ENCODE data around the gene TSNAXIP1.

TSNAXIP1 gene

DNA sequence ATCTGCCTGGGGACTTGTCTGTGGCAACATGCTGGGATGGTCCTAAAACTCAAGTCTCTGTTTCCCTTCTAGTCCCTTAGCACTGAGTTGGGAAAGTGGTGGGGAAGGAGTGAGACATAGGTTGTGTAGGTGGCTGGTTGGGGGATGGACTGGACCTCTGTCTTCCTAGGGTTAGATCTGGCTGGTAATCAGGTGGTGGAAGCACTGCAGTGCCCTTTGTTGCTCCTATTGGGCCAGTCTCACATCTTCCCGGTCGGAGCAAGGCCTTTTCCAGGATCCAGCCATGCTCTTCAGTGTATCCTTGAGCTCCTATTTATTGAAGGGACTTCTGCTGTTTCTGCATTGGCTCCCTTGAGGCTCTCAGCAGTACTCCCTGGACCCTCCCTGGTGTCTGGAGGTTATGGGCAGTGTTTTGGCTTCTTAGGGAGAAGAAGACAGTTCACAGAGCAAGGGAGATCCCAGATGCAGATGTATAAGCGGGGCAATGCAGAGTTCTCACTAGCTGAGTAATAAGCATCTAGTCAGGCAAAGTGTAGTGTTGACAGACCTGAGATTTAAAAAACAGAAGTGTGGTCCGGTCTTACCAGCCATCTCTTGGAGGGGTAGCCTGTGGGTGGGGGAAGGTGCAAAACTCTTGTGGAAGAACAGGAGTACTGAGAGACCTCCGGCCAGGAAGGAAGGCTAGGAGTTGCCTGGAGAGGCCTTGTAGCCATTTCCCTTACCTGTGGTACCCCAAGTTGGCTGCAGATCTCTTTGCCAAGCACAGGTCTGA, 38.8 kb downstream of the TSNAXIP1 start:
- no peak for TF ChIP-seq JUND (IDR thresholded peaks at IDR 0.05; ENCODE audit: low read depth)
- DNase-seq (ENCODE audit: low read depth in 1 of 2, low spot score in 1 of 2), result no peak
- in situ Hi-C loops (cut with HindIII; ENCODE audit: low pct_unique_long_range_greater_than_20kb, low sequenced_read_pairs), result no loop called here

DNA sequence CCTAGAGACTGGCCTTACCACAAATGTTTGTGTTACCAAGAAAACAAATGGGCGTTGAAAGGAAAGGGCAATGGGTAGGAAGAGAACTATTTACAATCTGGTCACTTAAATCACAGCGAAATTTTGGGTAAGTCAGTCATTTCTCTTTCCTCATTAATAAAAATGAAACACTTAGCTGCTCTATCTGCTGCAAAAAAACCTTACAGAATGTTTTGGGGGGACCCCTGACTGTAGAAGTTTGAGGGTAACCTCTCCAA, 39.3 kb downstream of the TSNAXIP1 start:
- no peak for DNase-seq (ENCODE audit: low read depth in 1 of 2, low spot score in 1 of 2)
- no peak for TF ChIP-seq JUND (IDR thresholded peaks at IDR 0.05; ENCODE audit: low read depth)
- in situ Hi-C loops (cut with HindIII; ENCODE audit: low pct_unique_long_range_greater_than_20kb, low sequenced_read_pairs), result no loop called here

DNA sequence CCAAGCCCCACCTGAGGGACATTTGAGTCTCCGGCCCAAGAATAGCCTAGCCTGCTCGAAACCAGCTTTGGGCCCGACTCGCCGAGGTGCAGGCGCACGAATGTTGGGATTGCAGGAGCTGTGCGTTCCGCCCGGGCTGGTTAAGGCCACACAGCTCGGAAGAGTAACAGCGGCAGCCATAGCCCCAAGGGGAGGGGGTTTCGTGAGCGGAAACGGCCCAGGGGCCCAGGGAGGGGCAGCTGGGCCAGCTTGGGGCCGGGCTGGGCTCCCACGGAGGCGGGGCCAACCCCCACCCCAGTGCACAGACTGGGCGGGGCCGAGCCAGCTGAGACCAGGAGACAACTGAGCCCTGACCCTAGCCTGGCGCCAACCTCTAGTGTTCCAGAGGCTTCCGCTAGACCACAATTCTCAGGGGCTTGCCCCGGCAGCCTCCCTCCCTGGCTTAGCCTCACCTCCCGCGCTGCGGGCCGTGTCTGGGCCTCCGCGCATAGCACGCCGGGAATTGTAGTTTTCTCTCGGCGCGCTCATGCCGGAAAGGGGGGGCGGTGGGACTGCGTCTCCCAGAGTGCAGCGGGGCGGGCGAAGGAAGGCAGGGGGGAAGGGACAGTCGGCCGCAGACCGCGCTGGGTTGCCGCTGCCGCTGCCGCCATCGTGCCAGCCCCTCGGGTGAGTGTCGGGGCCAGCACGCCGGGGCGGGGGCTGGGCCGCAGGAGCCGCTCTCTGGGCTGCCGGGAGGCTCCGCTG, 39.8 kb downstream of the TSNAXIP1 start, which contains the start of gene NUTF2:
Gene NUTF2 (plus strand): TSS at position 614 of the 744 bp plus-strand sequence. CDS start 18,198 bp downstream, outside the sequence.
- no peak for TF ChIP-seq JUND (IDR thresholded peaks at IDR 0.05; ENCODE audit: low read depth)
- DNase-seq (ENCODE audit: low read depth in 1 of 2, low spot score in 1 of 2), result peak; percentile 89 to 96
- in situ Hi-C loops (cut with HindIII; ENCODE audit: low pct_unique_long_range_greater_than_20kb, low sequenced_read_pairs), result no loop called here

DNA sequence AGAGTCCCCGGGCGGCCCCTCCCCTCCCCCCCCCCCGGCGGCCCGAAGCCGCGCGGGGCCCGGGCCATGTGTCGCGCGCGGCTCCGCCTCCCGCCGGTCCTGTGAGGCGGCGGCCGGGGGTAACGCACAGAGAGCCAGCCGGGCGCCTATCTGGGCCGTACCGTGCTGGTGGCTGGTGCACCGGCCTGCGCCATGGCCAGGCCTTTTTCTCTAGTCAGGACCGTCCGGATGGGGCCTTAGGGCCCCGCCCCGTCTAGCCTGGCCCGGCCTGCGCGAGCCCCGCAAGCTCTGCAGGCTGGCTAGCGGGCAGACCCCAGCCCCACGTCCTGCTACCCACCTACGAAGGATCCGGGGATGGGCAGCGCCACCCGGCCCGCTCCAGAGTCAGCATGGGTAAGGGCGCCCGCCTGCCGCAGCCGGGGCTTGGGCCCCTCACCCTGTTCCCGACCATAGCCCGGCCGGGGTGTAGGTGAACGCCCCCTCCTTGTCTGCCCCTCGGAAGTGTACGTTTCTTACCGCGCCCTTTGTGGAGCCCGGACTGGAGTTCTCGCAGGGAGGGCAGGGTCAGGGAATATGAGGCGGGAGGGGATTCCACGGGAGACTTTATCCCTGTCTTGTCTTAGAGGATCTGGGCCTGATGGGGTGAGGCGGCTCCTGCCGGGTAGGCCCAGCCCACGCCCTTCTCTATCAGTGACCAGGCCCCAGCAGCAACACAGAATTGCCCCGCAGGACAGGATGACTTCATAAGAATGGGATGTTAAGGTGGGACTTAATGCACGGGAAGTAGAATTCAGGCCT, 40.6 kb downstream of the TSNAXIP1 start, which contains the start of gene CENPT:
Gene CENPT (minus strand): TSS at position 630 of the 798 bp plus-strand sequence. CDS start 13,834 bp downstream, outside the sequence.
- peak; percentile 54 to 58 for DNase-seq (ENCODE audit: low read depth in 1 of 2, low spot score in 1 of 2)
- in situ Hi-C loops (cut with HindIII; ENCODE audit: low pct_unique_long_range_greater_than_20kb, low sequenced_read_pairs), result no loop called here

DNA sequence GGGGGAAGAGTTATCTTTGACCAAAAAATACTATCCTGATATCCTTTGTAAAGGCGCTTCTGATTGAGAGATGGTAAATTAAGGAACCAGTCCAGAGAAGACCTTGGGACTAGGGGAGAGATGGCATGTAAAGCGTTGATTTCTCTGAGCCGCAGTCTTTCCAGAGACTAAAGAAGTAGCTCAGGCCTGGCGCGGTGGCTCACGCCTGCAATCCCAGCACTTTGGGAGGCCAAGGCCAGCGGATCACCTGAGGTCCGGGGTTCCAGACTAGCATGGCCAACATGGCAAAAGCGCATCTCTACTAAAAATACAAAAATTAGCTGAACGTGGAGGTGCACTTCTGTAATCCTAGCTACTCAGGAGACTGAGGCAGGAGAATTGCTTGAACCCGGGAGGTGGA, 41.4 kb downstream of the TSNAXIP1 start:
- in situ Hi-C loops (cut with HindIII; ENCODE audit: low pct_unique_long_range_greater_than_20kb, low sequenced_read_pairs), result no loop called here
- DNase-seq (ENCODE audit: low read depth in 1 of 2, low spot score in 1 of 2), result no peak
- TF ChIP-seq JUND (IDR thresholded peaks at IDR 0.05; ENCODE audit: low read depth), result no peak

More for the DNA sequence above, 40.6 kb downstream of the TSNAXIP1 start, which contains the start of gene CENPT:
- TF ChIP-seq JUND (IDR thresholded peaks at IDR 0.05; ENCODE audit: low read depth), result no peak

DNA sequence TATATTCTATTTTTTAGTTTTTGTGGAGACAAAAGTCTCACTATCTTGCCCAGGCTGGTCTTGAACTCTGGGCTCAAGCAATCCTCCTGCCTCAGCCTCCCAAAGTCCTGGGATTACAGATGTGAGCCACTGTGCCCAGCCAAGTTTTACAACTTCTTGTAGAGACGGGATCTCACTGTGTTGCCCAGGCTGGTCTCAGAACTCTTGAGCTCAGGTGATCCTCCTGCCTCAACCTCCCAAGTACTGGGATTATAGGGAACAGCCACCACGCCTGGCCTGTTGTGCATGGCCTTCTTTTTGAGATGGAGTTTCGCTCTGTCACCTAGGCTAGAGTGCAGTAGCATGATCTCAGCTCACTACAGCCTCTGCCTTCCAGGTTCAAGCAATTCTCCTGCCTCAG, 47.0 kb downstream of the TSNAXIP1 start:
- DNase-seq (ENCODE audit: low read depth in 1 of 2, low spot score in 1 of 2), result no peak
- TF ChIP-seq JUND (IDR thresholded peaks at IDR 0.05; ENCODE audit: low read depth), result no peak
- in situ Hi-C loops (cut with HindIII; ENCODE audit: low pct_unique_long_range_greater_than_20kb, low sequenced_read_pairs), result no loop called here

DNA sequence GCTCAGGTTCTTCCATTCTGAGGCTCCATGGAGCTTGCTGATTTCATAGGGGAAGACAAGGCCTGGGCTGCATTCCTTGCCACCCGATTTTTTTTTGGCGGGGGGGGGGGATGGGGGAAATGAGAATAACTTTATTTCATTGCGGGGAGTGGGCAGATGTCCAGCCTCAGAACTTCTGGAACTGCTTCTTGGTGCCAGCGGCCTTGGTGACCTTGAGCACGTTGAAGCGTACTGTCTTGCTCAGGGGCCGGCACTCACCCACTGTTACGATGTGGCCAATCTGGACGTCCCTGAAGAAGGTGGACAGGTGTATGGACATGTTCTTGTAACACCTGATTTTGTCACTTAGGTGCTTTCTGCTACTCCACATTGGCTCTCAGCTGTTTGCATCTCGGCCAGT, 49.1 kb downstream of the TSNAXIP1 start:
- in situ Hi-C loops (cut with HindIII; ENCODE audit: low pct_unique_long_range_greater_than_20kb, low sequenced_read_pairs), result no loop called here
- no peak for DNase-seq (ENCODE audit: low read depth in 1 of 2, low spot score in 1 of 2)
- TF ChIP-seq JUND (IDR thresholded peaks at IDR 0.05; ENCODE audit: low read depth), result no peak

DNA sequence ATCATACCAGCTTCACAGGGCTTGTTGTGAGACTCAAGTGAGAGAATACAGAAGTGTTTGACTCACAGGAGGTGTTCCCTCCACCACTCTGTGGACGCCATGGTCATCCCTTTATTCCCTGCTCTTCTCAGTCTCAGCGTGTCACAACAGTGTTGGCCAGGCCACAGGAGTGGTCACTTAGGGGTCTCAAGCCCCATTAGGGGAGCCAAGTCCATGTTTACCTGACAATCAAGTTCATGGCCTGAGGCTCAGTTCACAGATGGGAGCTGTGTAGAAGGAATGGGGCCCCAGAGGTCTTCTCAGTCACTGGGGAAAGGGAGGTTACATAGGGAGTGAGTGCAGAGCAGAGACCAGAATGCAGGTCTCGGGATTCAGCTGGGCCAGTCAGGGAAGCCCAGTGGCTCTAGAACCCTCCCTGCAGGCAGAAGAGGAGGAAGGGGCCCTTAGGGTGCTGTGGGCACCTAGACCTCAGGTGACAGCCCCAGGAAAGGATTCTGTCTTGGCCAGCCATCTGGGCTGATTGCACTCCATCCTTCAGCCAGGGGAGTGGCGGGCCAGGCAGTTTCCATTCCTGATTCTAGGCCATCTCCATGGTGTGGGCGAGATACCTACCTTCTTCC, 50.3 kb downstream of the TSNAXIP1 start:
- DNase-seq (ENCODE audit: low read depth in 1 of 2, low spot score in 1 of 2), result no peak
- TF ChIP-seq JUND (IDR thresholded peaks at IDR 0.05; ENCODE audit: low read depth), result no peak
- in situ Hi-C loops (cut with HindIII; ENCODE audit: low pct_unique_long_range_greater_than_20kb, low sequenced_read_pairs), result no loop called here

DNA sequence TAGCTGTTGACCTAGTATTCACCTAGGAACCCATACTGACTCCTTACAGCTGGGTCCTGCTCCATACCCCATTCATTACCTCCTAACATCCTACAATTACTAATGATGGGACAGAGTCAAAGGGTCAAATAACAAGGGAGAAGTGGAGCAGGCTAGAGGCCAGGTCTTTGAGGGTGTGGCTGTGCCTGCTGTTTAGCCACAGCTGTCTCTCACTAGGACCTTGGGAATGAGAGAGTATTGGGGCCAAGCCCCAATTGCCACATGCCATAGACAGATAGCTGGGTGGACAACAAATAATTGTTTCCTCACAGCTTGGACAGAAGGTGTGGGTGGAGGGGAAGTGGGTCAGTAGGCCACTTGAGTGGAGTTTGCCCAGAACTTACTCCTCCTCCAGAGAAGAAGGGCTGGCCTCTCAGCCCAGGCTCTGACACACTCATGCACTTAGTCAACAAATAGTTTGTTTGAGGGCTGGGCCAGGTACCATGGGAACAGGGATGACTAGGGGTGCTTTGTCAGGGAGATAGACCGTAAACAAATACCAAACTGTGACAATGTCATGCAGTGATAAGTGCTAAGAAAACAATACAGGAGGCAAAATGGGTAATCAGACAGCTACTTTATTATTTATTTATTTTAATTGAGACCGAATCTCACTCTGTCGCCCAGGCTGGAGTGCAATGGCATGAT, 51.0 kb downstream of the TSNAXIP1 start:
- in situ Hi-C loops (cut with HindIII; ENCODE audit: low pct_unique_long_range_greater_than_20kb, low sequenced_read_pairs), result no loop called here
- peak in 1 of 2 experiments; percentile 62 for DNase-seq (ENCODE audit: low read depth in 1 of 2, low spot score in 1 of 2)
- TF ChIP-seq JUND (IDR thresholded peaks at IDR 0.05; ENCODE audit: low read depth), result no peak

DNA sequence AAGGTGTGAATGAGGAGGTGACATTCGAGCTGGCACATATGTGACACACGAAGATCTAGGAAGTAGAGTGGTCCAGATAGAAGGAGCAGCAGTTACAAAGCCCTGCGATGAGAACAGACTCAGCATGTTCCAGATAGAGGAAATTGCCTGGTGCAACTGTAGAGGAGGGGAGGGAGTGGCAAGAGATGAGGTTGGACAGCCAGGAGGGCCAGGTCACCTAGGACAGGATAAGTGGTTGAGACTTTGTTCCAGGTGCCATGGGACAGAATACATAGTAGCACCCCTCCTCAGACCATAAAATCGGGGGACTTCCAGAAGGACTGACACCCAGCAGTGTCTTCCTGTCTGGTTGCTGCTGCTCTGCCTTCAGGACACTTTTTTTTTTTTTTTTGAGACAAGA, 51.8 kb downstream of the TSNAXIP1 start:
- no peak for DNase-seq (ENCODE audit: low read depth in 1 of 2, low spot score in 1 of 2)
- TF ChIP-seq JUND (IDR thresholded peaks at IDR 0.05; ENCODE audit: low read depth), result no peak
- in situ Hi-C loops (cut with HindIII; ENCODE audit: low pct_unique_long_range_greater_than_20kb, low sequenced_read_pairs), result no loop called here

DNA sequence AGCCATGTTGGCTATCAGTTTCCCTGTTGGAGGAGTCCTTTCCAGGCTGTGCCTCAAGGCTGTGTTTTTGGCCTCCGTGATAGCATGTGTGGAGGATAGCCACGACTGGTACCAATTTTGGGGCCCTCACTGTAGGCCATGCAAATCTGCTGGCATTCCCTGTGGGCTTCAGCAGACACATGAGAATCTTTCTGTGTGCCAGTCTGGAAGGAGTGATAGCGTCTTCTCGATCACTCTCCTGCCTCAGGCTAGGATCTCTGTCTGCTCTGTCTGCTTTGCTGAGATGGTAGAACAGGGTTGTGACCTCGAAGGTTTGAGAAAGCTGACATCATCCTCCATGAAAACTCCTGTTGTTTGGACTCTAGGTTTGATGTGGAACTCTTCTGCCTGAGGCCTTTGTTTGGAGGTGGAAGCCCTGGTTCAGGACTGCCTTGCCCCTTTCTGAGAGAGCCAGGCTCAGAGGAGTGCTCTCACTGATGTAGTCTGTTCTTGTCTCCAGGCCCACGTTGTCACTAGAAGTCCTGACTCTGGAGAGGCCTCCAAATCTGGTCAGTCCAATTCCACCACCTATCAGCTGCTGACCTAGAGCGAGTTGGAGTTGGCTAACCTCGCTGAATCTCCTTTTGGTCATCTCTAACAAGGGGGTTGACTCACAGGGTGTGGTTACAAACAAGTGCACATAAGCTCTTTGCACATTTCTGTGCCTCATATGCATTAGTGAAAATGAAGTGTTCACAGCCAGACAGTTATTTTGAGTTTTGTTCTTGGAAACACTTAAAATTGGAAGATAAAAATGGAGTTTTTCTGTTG, 54.1 kb downstream of the TSNAXIP1 start:
- in situ Hi-C loops (cut with HindIII; ENCODE audit: low pct_unique_long_range_greater_than_20kb, low sequenced_read_pairs), result no loop called here
- DNase-seq (ENCODE audit: low read depth in 1 of 2, low spot score in 1 of 2), result no peak
- no peak for TF ChIP-seq JUND (IDR thresholded peaks at IDR 0.05; ENCODE audit: low read depth)

Data from T47D (cell line).